ENCODE data around the gene PRAC2. TPM values are rescaled to one million over a fixed set of nuclear protein-coding genes. Genes with fewer than 3 reads are reported as not detected.

PRAC2 gene
- total and polyA plus RNA-seq, 12 donors: not detected

DNA sequence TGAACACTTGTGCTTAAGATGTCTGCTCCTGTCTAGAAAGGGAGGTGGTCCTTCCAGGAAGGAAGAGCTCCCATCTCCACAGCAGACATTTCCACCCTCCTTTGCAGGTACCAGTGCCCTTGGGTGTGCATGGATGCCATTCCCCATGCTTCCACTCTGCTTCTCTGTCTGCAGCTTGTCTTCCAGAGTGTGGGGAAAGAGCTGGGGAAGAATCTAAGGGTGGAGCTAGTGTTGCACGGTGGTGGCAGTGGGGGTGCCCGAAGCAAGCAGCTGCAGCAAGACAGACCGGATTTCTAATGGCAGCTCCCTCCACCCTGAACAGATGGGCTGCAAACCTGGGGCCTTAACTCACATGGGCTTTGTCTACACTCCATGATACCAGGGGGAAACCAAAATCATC is 28.2 kb downstream of the PRAC2 start:
- intact Hi-C loops (cut with DNase I): no loop called here
- no peak overlapping the region for H3K27ac ChIP-seq
- no peak for TF ChIP-seq CTCF (IDR thresholded peaks at IDR 0.05)
- no peaks in the 10 kb centered on the region for H3K9me3 ChIP-seq
- DNase-seq (no peak), ATAC-seq (no peak)
- peaks cover 48 to 100% (median 99%) of the 10 kb centered on the region in 7 donors for H3K27me3 ChIP-seq
- peaks cover 0 to 42% (median 8%) of the 10 kb centered on the region in 9 donors for H3K4me1 ChIP-seq
- WGBS, 2 donors: 2 to 5% methylated on average over 3 of the region's 3 CpGs
- H3K36me3 ChIP-seq: no peaks in the 10 kb centered on the region
- no peak overlapping the region for H3K4me3 ChIP-seq

DNA sequence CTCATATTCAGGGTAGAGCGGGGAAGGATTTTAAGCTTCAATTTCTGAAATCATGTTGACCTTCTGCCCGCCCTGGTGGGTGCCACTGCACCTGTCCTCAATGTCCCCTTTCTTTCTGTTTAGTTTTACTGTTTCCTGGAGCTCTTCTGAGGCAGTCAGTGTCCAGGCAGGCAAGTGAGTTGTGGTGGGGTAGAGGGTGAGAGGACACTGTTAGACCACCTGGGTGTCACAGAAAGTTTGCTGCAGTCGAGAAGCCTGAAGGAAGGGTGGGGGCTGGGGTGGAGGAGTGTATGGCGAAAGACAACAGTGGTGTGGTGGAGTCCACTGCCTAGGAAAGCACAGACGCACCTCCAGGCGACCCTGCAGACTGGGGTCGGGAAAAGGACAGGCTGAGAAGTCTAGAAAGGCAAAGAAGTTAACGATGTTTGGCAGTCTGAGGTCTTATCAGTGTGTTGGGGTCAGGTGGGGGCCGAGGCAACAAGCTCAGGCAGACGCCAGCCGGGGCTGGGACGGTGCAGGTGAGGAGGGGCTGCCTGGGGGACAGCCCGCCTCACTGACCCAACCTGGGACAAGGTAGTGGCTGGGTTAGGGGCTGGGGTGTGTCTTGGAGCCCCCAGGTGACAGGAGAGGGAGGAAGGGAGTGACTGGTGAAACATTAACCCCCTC is 28.9 kb downstream of the PRAC2 start:
- TF ChIP-seq CTCF (IDR thresholded peaks at IDR 0.05): no peak
- no peak overlapping the region for H3K4me3 ChIP-seq
- ATAC-seq: no peak
- peaks cover 0 to 42% (median 8%) of the 10 kb centered on the region in 9 donors for H3K4me1 ChIP-seq
- H3K27ac ChIP-seq: no peak overlapping the region
- no peaks in the 10 kb centered on the region for H3K9me3 ChIP-seq
- H3K27me3 ChIP-seq: peaks cover 48 to 100% (median 100%) of the 10 kb centered on the region in 7 donors
- intact Hi-C loops (cut with DNase I): no loop called here
- no peaks in the 10 kb centered on the region for H3K36me3 ChIP-seq
- DNase-seq: no peak
- 3 to 4% methylated on average over 13 of the region's 13 CpGs for WGBS, 2 donors

DNA sequence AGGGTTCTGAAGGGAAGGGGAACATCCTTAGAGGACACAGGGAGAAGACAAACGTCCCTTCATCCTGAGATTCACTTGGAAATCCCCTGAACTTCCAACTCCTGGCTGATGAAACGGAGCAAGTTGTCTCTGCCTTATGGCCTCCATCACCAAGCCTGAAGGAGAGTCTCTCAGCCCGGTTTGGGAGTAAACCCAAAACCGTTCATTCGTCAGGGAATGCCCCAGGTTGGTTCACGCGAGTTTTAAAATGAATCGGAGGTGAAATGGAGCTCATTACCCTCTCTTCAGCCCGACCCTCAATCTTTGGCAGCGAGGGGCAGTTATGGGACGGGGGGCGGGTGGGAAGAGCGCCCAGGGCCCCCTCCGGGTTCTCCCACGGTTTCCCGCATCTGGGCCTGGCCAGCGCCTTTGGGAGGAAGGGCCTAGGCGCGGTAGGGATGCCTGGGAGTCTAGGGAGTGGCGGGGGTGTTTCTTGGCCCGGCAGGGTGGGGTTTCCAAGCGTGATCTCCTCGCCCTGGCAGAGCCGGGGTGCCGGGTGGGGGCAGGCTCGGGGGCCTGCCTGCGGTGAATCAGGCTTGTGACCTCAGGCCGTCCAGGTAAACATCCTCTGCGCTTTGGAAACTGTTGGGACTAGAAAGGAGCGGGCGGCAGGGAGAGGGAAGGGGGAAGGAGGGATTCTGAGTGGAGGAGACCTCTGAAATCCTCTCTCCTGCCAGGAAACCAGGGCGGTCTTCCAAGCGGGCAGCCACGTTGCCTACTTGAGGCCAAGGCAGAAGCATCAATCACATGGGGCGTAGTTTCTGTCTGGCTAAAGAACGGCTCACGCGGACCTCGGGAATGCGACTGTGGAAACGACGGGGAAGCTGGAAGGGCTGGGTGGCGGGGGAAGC is 29.7 kb downstream of the PRAC2 start:
- Histone ChIP-seq H3K27me3 (peaks cover 44 to 100% (median 100%) of the 10 kb centered on the region in 7 donors), H3K36me3 (no peaks in the 10 kb centered on the region)

More for the DNA sequence above, 29.7 kb downstream of the PRAC2 start:
- H3K27ac ChIP-seq: no peak overlapping the region
- ATAC-seq (no peak), DNase-seq (no peak)
- no peaks in the 10 kb centered on the region for H3K9me3 ChIP-seq
- TF ChIP-seq CTCF (IDR thresholded peaks at IDR 0.05): no peak
- no peak overlapping the region for H3K4me3 ChIP-seq
- peaks cover 0 to 37% (median 8%) of the 10 kb centered on the region in 9 donors for H3K4me1 ChIP-seq
- intact Hi-C loops (cut with DNase I): no loop called here
- 4 to 5% methylated on average over 43 of the region's 43 CpGs for WGBS, 2 donors

All from heart right ventricle (tissue), 16 donors.